Body of pancreas (tissue), 4 donors: Measurements from ENCODE around the gene CLEC2A. TPM values are rescaled to one million over a fixed set of nuclear protein-coding genes. Genes with fewer than 3 reads are reported as not detected.

ENCODE experiments used
- ATAC-seq: fragments of 150-250 bp; one replicate; pipeline ENCODE4 v1.9.1; 2016
- DNase-seq, 4 donors: peaks; one replicate each; pipeline ENCODE4 v3.0.0-alpha.2; 2019
- H3K27ac ChIP-seq, 4 donors: fragments of 200-600 bp; sonication (generic); 1 replicate in 3 of 4; 2 replicates in 1 of 4; pipeline versions ENCODE4 v1.5.1 to v1.6.1; 2016 to 2019; ENCODE audit warnings: mild to moderate bottlenecking in 1 of 4, mixed read lengths in 1 of 4, moderate library complexity in 1 of 4
- H3K27me3 ChIP-seq, 2 donors: fragments of 200-600 bp; sonication (generic); one replicate each; pipeline ENCODE4 v1.6.0; 2016; ENCODE audit warnings: mild to moderate bottlenecking in 1 of 2
- H3K36me3 ChIP-seq, 2 donors: fragments of 200-600 bp; sonication (generic); replicated peaks in 1 of 2; 2 replicates each; pipeline ENCODE4 v1.5.1; 2016; ENCODE audit warnings: low read depth in 2 of 2; ENCODE audit not compliant: insufficient read depth in 1 of 2
- H3K4me1 ChIP-seq: fragments of 200-600 bp; sonication (generic); one replicate; pipeline ENCODE4 v1.6.0; 2016
- H3K4me3 ChIP-seq, 2 donors: fragments of 200-600 bp; sonication (generic); 1 replicate in 1 of 2; 2 replicates in 1 of 2; pipeline ENCODE4 v1.5.1; 2016 to 2019
- H3K9me3 ChIP-seq, 3 donors: fragments of 200-600 bp; sonication (generic); 1 replicate in 2 of 3; 2 replicates in 1 of 3; pipeline ENCODE4 v1.5.1; 2016
- POLR2A ChIP-seq, 3 donors: fragments of 450-650 bp; IDR thresholded peaks; one replicate each; pipeline ENCODE4 v1.6.1; 2016; ENCODE audit warnings: antibody characterized with exemption in 3 of 3, mild to moderate bottlenecking in 2 of 3
- WGBS, 2 donors: methylation state at CpG; one replicate each; pipeline ENCODE4 v1.1.5; 2017; 5-methylcytosine and 5-hydroxymethylcytosine counted together
- intact Hi-C: fragments of 100-400 bp; cut with DNase I; formaldehyde crosslinking; loops from one replicate; pipeline ENCODE4 v1.15.1; 2023
- total RNA-seq, 2 donors: library from RNA; depleted of rRNA; stranded (reverse); fragments of >200 nt; gene quantifications; one replicate each; pipeline ENCODE4 v1.1.0, GENCODE V29; 2016
- TF ChIP-seq, protein P1 (sequence below), 7 experiments: fragments of 450-650 bp in 4 of 7; fragments of 200-600 bp in 3 of 7; sonication (generic) in 3 of 7; IDR thresholded peaks; one replicate each; pipeline ENCODE4 v1.5.1; 2016 to 2019; ENCODE audit warnings: antibody characterized with exemption in 7 of 7

Gene CLEC2A
- total RNA-seq, 2 donors from 2014 or later = not detected

DNA sequence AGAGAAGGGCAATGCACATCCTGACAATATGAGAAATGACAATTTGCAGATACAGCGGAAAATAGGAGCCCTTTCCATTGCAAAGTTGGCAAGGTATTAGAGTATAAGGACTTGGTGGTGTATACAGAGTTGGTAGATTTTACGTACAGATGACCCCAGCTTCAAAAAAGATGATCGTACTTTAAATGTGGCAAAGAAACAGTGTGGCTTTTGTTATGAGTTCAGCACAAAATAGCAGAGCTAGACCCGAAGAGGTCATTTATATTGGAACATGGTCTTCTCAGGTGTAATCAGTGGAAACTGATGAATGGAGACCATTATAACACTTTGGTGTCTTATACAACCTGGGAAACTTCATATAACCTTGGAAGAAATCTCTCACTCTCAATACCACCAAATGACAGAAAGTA, 65.3 kb downstream of the CLEC2A start:
- intact Hi-C loops = no loop called here
- Histone ChIP-seq H3K27ac (no peak overlapping the region), H3K27me3 (no peaks in the 10 kb centered on the region), H3K4me1 (no peaks in the 10 kb centered on the region), H3K36me3 (no peaks in the 10 kb centered on the region), H3K9me3 (no peaks in the 10 kb centered on the region), H3K4me3 (no peak overlapping the region)
- ATAC-seq = no peak
- TF ChIP-seq, protein P1, sequence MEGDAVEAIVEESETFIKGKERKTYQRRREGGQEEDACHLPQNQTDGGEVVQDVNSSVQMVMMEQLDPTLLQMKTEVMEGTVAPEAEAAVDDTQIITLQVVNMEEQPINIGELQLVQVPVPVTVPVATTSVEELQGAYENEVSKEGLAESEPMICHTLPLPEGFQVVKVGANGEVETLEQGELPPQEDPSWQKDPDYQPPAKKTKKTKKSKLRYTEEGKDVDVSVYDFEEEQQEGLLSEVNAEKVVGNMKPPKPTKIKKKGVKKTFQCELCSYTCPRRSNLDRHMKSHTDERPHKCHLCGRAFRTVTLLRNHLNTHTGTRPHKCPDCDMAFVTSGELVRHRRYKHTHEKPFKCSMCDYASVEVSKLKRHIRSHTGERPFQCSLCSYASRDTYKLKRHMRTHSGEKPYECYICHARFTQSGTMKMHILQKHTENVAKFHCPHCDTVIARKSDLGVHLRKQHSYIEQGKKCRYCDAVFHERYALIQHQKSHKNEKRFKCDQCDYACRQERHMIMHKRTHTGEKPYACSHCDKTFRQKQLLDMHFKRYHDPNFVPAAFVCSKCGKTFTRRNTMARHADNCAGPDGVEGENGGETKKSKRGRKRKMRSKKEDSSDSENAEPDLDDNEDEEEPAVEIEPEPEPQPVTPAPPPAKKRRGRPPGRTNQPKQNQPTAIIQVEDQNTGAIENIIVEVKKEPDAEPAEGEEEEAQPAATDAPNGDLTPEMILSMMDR (IDR thresholded peaks at IDR 0.05) = no peak
- no peak for TF ChIP-seq POLR2A (IDR thresholded peaks at IDR 0.05)
- WGBS, 2 donors = 47 to 57% methylated on average over 4 of the region's 4 CpGs
- DNase-seq = no peak

DNA sequence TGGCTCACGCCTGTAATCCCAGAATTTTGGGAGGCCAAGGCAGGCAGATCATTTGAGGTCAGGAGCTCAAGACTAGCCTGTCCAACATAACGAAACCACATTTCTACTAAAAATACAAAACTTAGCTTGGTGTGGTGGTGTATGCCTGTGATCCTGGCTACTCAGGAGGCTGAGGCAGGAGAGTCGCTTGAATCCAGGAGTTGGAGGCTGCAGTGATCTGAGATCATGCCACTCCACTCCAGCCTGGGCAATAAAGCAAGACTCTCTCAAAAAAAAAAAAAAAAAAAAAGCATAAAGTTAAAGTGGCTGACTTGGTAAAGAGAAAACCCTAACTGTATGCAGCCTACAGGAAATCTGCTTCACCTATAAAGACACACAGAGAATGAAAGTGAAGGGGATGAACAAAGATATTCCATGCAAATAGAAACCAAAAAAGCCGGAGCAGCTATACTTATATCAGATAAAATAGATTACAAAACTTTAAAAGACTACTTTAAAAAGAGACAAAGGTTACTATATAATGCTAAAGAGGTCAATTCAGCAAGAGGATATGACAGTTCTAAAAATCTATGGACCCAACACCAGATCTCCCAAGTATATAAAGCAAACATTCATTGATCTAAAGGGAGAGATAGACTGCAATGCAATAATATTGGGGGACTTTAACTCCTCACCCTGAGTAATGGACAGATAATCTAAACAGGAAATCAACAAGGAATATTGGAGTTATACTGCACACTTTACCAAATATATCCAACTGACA, 67.1 kb downstream of the CLEC2A start:
- Histone ChIP-seq H3K27ac (no peak overlapping the region), H3K4me1 (no peaks in the 10 kb centered on the region), H3K36me3 (no peaks in the 10 kb centered on the region), H3K4me3 (no peak overlapping the region), H3K27me3 (no peaks in the 10 kb centered on the region), H3K9me3 (no peaks in the 10 kb centered on the region)
- 71% methylated on average over 4 of the region's 4 CpGs for WGBS, 2 donors
- no peak for ATAC-seq
- TF ChIP-seq, protein P1 (IDR thresholded peaks at IDR 0.05) = no peak
- no peak for TF ChIP-seq POLR2A (IDR thresholded peaks at IDR 0.05)
- intact Hi-C loops = no loop called here
- no peak for DNase-seq

Other genes with a start within 250 kb of the CLEC2A start
- gene CLECL1, start 199.3 kb downstream of the CLEC2A start, total RNA-seq = not detected
- gene CD69, start 171.5 kb downstream of the CLEC2A start, total RNA-seq = 1 to 10 TPM; 3.1 to 4.0 TPM
- not detected for gene KLRF1, start 104.9 kb downstream of the CLEC2A start, total RNA-seq
- gene CLEC2B, start 63.0 kb downstream of the CLEC2A start, total RNA-seq = 1 to 10 TPM in 1 of 2 donors, under 1 TPM in 1; 0.66 to 4.2 TPM
- not detected for gene KLRF2, start 50.9 kb downstream of the CLEC2A start, total RNA-seq
- under 1 TPM in 1 of 2 donors, not detected in 1; 0.99 TPM for gene CLEC12A, start 39.0 kb upstream of the CLEC2A start, total RNA-seq
- gene CLEC1B, start 66.8 kb upstream of the CLEC2A start, total RNA-seq = not detected
- not detected for gene CLEC12B, start 78.3 kb upstream of the CLEC2A start, total RNA-seq
- gene CLEC9A, start 98.3 kb upstream of the CLEC2A start, total RNA-seq = under 1 TPM in 1 of 2 donors, not detected in 1; 0.26 TPM
- 1 to 10 TPM; 1.3 to 2.6 TPM for gene CLEC1A, start 166.6 kb upstream of the CLEC2A start, total RNA-seq
- gene CLEC7A, start 197.8 kb upstream of the CLEC2A start, total RNA-seq = 1 to 10 TPM in 1 of 2 donors, not detected in 1; 5.7 TPM
- gene OLR1, start 239.8 kb upstream of the CLEC2A start, total RNA-seq = 1 to 10 TPM in 1 of 2 donors, under 1 TPM in 1; 0.66 to 5.7 TPM
- under 1 TPM in 1 of 2 donors, not detected in 1; 0.26 TPM for gene TMEM52B, start 246.7 kb upstream of the CLEC2A start, total RNA-seq